HG03175 (cell line): ENCODE measurements around the gene SULT1C4.
"Not testable (repeated sequence)": the region's sequence is repeated elsewhere in the genome, so short reads cannot be mapped to it uniquely, and the experiment has no call there.

Experiments
- ATAC-seq: cut with Tn5 transposase; IDR thresholded peaks from one replicate; pipeline ENCODE4 v1.9.1; 2021; ENCODE audit warnings: mild to moderate bottlenecking, moderate library complexity; ENCODE audit not compliant: unreplicated experiment

The SULT1C4 gene

GRCh38 chr2:108377815-108378630 is at the start of gene SULT1C4:
TSS of gene SULT1C4 (plus strand) at chr2:108377954. CDS start at chr2:108378338, 384 bp downstream.
- no peak for ATAC-seq

- no peak for ATAC-seq
Measured at GRCh38 chr2:108329771-108330170, 48.0 kb upstream of the SULT1C4 start.

GRCh38 chr2:108330979-108331378 is 46.8 kb upstream of the SULT1C4 start:
- no peak for ATAC-seq

DNA sequence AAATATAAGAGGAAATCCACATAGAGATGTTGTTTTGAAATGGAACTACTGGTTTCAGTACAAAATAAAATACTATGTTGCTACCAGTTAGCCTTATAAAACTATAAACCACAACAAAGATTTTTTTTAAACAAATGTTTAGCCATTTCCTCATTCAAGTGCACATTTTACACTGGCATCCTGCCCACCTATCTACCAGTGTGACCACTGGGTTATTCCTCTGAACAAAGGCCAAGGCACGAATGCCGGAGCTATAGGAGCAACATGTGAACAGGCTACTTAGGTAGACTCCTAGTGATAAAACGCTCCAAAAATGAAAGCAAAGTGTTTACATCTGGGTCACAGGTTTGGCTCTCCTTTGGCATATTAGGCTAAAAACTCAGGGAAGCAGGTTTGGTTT is 31.8 kb upstream of the SULT1C4 start:
- no peak for ATAC-seq

- ATAC-seq = no peak
Measured at GRCh38 chr2:108346827-108347226, 30.9 kb upstream of the SULT1C4 start.

- ATAC-seq = no peak
Measured at GRCh38 chr2:108347786-108348185, 30.0 kb upstream of the SULT1C4 start.

- ATAC-seq = no peak
Measured at GRCh38 chr2:108348816-108349570, 28.8 kb upstream of the SULT1C4 start.

GRCh38 chr2:108349571-108349928 is 28.2 kb upstream of the SULT1C4 start:
- no peak for ATAC-seq

GRCh38 chr2:108351889-108352288 is 25.9 kb upstream of the SULT1C4 start:
- ATAC-seq = no peak

DNA sequence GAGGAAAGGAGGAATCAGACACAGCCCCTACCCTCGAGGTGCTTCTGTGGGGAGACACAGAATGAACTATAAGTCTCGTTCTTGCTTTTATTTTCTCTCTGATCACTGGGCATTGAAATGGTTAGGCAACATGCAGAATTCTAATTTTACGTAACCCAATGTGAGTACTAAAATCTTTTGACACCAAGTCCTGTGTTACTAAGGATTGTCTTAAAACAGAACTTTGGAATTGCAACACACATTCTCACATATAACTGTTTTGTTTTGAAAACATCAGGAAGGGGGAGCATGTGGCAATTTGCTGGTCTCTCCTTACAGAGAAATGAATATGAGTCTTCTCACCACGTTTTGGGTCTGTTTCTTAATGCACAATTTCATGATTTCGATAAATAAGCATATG is 23.6 kb upstream of the SULT1C4 start:
- ATAC-seq = no peak

DNA sequence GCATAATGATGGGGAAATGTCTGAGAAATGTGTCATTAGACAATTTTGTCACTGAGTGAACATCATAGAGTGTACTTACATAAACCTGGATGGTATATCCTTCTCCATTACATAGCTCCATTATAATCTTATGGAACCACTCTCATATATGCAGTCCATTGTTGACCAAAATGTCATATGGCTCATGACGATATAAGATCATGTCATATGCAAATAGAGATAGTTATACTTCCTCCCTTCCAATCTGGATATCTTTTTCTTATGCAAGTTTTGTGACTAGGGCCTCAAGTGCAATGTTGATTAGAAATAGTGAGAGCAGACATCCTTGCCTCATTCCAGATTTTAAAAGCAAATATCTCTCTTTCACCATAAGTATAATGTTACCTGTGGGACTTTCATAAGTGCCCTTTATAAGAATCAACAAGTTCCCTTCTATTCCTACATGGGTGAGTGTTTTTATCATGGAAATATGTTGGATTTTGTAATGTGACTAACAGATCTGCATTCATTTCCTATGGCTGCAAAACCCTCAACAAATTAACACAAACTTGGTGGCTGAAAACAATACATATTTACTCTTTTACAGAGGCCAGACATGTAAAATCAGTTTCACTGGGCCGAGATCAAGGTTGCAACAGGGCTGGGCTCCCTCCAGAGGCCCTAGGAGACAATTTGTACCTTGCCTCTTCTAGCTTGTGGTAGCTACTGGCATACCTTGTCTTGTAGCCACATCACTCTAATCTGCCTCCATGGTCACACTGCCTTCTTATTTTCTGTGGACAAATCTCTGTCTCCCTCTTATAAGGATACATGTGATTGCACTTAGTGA is 21.6 kb upstream of the SULT1C4 start:
- no peak for ATAC-seq

GRCh38 chr2:108359336-108359735 is 18.4 kb upstream of the SULT1C4 start:
- ATAC-seq = not testable (repeated sequence)

GRCh38 chr2:108360776-108361468 is 16.8 kb upstream of the SULT1C4 start:
- ATAC-seq = no peak

DNA sequence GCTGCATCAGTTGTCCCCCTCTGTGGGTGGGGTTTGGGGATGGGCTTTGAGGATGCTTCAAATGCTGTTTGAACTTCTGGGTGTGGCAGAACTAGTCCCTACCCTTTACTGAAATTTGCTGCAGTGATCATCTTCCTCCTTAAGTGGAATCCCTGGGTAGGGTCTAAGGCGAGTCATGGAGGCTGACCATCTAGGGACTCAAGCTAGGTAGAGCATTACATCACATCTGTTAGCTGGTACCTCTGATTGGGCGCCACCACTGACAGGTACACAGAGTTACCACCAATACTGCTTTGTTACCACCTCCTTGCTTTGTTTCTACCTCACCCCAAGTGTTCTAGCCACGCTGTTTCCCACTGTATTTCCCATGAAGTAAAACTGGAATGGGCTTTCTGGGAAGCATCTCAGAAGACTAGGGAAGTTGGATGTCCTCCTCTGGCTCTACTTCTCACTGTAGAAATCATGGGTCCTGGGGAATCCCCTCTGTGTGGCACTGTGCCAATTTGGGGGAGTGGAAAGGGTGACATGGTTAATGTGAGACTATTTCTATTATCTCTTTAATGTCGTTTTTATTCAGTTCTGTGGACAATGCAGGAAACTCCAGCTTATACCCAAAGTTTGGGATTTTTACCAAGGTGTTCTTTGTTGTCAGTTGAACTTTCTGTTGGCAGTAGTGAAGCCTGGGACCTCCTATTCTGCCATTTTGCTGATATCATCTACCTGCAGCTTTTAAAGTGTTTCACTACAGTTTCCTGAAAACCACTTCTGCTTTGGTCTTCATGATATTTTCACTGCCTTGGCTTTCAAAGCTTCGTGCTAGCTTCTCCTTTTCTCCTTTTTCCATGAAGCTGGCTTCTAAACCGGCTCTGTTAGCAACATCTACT is 14.5 kb upstream of the SULT1C4 start:
- ATAC-seq = peak; percentile 50

DNA sequence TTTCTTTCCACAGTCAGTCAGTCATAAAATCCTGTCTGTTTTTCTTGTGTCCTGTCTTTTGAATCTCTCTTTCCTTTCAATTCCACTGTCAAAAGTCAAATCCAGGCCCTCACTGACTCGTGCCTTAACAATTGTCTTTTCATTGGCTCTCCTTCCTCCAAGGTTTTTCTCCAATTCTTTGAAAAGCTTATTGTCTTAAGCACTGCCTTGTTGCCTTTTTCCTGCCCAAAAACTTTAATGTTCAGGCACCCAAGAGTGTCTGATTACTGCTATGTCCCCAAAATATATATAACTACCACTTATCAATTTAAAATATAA is 13.9 kb upstream of the SULT1C4 start:
- no peak for ATAC-seq

DNA sequence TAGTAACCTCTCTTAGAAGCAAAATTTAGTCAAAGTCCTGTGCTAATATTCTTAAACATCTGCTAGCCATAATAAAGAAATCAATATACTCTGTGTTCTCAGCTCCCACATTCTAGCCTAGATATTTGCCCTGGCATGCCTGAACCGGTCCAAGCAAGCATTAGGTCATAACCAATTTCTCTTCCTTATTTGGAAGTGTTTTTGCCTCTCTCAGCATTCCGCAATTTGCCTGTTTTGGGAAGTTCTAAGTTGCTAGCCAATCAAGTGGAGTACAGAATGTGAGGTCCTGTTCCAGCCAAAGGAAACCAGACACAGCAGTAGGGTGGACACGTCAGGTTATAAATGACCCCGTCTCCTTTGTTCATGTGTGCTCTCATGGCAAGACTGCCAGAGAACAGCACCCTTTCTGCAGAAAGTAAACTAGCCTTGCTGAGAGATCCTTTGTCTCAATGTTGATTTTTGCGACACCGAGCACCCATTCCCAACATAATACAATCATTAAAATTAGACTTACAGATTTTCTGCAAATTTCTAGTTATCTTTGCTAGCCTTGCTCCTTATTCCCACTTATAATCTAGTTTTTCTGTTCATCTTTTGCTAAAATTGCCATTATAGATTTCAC is 13.0 kb upstream of the SULT1C4 start:
- ATAC-seq = no peak

DNA sequence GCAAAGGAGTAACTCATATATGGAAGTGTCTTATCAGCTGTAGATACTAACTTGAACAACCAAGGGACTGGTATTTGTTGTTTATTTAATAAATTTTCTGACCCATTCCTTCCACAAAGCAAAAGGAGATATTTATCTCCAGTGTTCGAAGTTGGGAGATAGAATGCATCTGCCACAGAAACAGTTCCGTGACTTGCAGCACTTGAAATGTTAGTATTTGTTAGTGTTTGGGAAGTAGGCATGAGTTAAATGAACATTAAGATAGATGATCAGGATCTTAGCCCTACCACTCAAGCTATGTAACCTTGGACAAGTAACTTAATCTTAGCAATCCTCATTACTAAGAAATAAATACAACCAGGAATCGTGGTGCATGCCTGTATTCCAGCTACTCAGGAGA is 12.1 kb upstream of the SULT1C4 start:
- no peak for ATAC-seq

DNA sequence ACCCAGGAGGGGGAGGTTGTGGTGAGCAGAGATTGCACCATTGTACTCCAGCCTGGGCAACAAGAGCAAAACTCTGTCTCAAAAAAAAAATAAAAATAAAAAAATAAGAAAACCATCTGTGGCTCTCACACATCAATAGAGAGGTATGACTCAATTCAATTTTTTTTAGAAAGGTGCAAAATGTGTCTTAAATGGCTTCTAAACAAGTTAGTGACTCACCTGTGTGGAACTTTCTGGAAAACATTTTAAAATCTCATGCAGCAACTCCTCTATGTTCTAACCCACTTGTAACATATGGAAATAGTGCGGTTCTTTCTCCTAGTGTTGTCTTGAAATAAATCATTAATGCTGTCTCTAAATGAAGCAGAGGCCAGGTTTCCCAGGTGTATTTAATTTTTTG is 10.7 kb upstream of the SULT1C4 start:
- no peak for ATAC-seq

DNA sequence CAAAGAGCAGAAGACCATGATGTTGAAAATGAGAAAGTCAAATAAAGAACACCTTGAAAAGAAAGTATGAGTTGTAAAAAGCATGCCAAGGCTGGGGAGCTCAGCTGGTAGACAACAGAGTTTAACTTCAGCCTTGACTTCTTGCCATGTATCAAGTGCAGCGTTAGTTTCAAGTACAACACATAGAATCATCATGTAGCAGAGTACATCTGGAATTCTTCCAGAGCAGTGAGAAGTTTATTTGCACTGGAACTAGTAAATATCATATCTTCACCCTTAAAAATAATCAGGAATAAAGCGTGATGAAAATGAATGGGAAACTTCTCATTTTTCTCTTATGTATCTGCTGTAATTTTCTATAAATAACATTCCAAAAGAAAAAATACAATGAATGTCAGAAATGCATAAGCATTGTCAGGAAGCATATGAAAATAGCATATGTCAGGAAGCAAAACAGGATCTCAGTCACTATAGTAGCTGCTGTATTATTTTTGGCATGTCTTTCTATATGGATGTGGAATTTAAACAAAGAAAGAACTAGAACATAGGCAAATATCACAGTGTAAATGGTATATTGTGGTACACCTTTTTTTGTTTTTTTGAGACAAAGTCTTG is 10.1 kb upstream of the SULT1C4 start:
- no peak for ATAC-seq
